H1 (cell line): ENCODE data around the gene PMS1. TPM values are rescaled to one million over a fixed set of nuclear protein-coding genes. Genes with fewer than 3 reads are reported as not detected.

Source experiments
- BACH1 ChIP-seq: IDR thresholded peaks from 2 replicates; pipeline ENCODE4 v1.6.1; 2012; ENCODE audit warnings: low read length, improper control_type of control experiment
- EGR1 ChIP-seq: IDR thresholded peaks from 2 replicates; pipeline ENCODE4 v1.6.1; 2011; ENCODE audit warnings: low read depth, low read length, borderline replicate concordance
- GTF2F1 ChIP-seq: IDR thresholded peaks from 2 replicates; pipeline ENCODE4 v1.6.1; 2012; ENCODE audit warnings: low read depth, low read length, improper control_type of control experiment, borderline replicate concordance
- NANOG ChIP-seq: IDR thresholded peaks from 2 replicates; pipeline ENCODE4 v1.6.1; 2011; ENCODE audit warnings: low read length, low read depth, mild to moderate bottlenecking, inconsistent platforms; ENCODE audit not compliant: insufficient read depth, poor library complexity, severe bottlenecking
- RNF2 ChIP-seq: fragments of 200-900, 300-1000 bp; sonication (generic); IDR thresholded peaks from 2 replicates; pipeline ENCODE4 v1.7.1; 2016; ENCODE audit warnings: borderline replicate concordance, low read depth, mild to moderate bottlenecking, antibody characterized with exemption, low read length; ENCODE audit not compliant: poor library complexity, severe bottlenecking; ENCODE audit errors: missing control alignments
- SP2 ChIP-seq: IDR thresholded peaks from 2 replicates; pipeline ENCODE4 v1.6.1; 2012; ENCODE audit warnings: mild to moderate bottlenecking, low read length, inconsistent platforms
- polyA plus RNA-seq, 7 experiments: library from polyadenylated mRNA; depleted of rRNA in 3 of 7; stranded (reverse) in 5 of 7; unstranded in 2 of 7; fragments of >200 nt in 5 of 7; fragments of 200-250 nt in 2 of 7; gene quantifications; 1 replicate in 5 of 7; 2 replicates in 1 of 7; 4 replicates in 1 of 7; pipeline versions ENCODE4 v1.2.1 to v1.2.3, GENCODE V29; 2011 to 2013; ENCODE audit warnings: missing spikeins in 2 of 7, mixed read lengths in 2 of 7
- total RNA-seq: library from RNA; stranded (reverse); fragmentation: NEBNext Ultra II Directional; extraction: Animal tissue kit (Norgen Biotek cat#: 25700); gene quantifications from 2 replicates; pipeline ENCODE4 v1.2.1, GENCODE V29; 2021
- TF ChIP-seq, protein P1 (sequence below): fragments of 300-600 bp; sonication (generic); IDR thresholded peaks from 2 replicates; pipeline ENCODE4 v1.7.1; 2012; ENCODE audit warnings: low read length, moderate library complexity, mild to moderate bottlenecking, inconsistent platforms; ENCODE audit not compliant: insufficient replicate concordance
- TF ChIP-seq, protein P2 (sequence below): IDR thresholded peaks from 2 replicates; pipeline ENCODE4 v1.6.1; 2012; ENCODE audit warnings: low read length, inconsistent platforms

Gene PMS1
- total and polyA plus RNA-seq, 2 of the 8 experiments (the other 6 are each of a cell fraction or from before 2014, with no cell fraction given), result 13.1 to 59.7 TPM

- TF ChIP-seq, protein P1, sequence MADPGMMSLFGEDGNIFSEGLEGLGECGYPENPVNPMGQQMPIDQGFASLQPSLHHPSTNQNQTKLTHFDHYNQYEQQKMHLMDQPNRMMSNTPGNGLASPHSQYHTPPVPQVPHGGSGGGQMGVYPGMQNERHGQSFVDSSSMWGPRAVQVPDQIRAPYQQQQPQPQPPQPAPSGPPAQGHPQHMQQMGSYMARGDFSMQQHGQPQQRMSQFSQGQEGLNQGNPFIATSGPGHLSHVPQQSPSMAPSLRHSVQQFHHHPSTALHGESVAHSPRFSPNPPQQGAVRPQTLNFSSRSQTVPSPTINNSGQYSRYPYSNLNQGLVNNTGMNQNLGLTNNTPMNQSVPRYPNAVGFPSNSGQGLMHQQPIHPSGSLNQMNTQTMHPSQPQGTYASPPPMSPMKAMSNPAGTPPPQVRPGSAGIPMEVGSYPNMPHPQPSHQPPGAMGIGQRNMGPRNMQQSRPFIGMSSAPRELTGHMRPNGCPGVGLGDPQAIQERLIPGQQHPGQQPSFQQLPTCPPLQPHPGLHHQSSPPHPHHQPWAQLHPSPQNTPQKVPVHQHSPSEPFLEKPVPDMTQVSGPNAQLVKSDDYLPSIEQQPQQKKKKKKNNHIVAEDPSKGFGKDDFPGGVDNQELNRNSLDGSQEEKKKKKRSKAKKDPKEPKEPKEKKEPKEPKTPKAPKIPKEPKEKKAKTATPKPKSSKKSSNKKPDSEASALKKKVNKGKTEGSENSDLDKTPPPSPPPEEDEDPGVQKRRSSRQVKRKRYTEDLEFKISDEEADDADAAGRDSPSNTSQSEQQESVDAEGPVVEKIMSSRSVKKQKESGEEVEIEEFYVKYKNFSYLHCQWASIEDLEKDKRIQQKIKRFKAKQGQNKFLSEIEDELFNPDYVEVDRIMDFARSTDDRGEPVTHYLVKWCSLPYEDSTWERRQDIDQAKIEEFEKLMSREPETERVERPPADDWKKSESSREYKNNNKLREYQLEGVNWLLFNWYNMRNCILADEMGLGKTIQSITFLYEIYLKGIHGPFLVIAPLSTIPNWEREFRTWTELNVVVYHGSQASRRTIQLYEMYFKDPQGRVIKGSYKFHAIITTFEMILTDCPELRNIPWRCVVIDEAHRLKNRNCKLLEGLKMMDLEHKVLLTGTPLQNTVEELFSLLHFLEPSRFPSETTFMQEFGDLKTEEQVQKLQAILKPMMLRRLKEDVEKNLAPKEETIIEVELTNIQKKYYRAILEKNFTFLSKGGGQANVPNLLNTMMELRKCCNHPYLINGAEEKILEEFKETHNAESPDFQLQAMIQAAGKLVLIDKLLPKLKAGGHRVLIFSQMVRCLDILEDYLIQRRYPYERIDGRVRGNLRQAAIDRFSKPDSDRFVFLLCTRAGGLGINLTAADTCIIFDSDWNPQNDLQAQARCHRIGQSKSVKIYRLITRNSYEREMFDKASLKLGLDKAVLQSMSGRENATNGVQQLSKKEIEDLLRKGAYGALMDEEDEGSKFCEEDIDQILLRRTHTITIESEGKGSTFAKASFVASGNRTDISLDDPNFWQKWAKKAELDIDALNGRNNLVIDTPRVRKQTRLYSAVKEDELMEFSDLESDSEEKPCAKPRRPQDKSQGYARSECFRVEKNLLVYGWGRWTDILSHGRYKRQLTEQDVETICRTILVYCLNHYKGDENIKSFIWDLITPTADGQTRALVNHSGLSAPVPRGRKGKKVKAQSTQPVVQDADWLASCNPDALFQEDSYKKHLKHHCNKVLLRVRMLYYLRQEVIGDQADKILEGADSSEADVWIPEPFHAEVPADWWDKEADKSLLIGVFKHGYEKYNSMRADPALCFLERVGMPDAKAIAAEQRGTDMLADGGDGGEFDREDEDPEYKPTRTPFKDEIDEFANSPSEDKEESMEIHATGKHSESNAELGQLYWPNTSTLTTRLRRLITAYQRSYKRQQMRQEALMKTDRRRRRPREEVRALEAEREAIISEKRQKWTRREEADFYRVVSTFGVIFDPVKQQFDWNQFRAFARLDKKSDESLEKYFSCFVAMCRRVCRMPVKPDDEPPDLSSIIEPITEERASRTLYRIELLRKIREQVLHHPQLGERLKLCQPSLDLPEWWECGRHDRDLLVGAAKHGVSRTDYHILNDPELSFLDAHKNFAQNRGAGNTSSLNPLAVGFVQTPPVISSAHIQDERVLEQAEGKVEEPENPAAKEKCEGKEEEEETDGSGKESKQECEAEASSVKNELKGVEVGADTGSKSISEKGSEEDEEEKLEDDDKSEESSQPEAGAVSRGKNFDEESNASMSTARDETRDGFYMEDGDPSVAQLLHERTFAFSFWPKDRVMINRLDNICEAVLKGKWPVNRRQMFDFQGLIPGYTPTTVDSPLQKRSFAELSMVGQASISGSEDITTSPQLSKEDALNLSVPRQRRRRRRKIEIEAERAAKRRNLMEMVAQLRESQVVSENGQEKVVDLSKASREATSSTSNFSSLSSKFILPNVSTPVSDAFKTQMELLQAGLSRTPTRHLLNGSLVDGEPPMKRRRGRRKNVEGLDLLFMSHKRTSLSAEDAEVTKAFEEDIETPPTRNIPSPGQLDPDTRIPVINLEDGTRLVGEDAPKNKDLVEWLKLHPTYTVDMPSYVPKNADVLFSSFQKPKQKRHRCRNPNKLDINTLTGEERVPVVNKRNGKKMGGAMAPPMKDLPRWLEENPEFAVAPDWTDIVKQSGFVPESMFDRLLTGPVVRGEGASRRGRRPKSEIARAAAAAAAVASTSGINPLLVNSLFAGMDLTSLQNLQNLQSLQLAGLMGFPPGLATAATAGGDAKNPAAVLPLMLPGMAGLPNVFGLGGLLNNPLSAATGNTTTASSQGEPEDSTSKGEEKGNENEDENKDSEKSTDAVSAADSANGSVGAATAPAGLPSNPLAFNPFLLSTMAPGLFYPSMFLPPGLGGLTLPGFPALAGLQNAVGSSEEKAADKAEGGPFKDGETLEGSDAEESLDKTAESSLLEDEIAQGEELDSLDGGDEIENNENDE, result no peak
- TF ChIP-seq, protein P2, sequence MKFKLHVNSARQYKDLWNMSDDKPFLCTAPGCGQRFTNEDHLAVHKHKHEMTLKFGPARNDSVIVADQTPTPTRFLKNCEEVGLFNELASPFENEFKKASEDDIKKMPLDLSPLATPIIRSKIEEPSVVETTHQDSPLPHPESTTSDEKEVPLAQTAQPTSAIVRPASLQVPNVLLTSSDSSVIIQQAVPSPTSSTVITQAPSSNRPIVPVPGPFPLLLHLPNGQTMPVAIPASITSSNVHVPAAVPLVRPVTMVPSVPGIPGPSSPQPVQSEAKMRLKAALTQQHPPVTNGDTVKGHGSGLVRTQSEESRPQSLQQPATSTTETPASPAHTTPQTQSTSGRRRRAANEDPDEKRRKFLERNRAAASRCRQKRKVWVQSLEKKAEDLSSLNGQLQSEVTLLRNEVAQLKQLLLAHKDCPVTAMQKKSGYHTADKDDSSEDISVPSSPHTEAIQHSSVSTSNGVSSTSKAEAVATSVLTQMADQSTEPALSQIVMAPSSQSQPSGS, result no peak
- no peak for TF ChIP-seq GTF2F1
- TF ChIP-seq RNF2, result no peak
- TF ChIP-seq EGR1, result no peak
- no peak for TF ChIP-seq BACH1
- no peak for TF ChIP-seq SP2
- no peak for TF ChIP-seq NANOG
Observed at GRCh38 chr2:189874586-189875320, 90.5 kb downstream of the PMS1 start (continued).
